Keratinocyte (primary cell): Measurements from ENCODE around the gene SMPD3. TPM values are rescaled to one million over a fixed set of nuclear protein-coding genes. Genes with fewer than 3 reads are reported as not detected.

Experiments
- DNase-seq: peaks from one replicate; pipeline ENCODE4 v3.0.0-alpha.2; 2011; ENCODE audit warnings: low read depth, missing footprints, low spot score
- FAIRE-seq: peaks from 2 replicates; lab custom pipeline; 2011; peaks lifted over from hg19 to GRCh38; lab: Jason Lieb, UNC
- H2AFZ ChIP-seq: 2 replicates; pipeline ENCODE4 v1.6.0; 2012; ENCODE audit warnings: low read length, control low read depth, inconsistent platforms; ENCODE audit not compliant: control insufficient read depth
- H3K27ac ChIP-seq: 2 replicates; pipeline ENCODE4 v1.5.1; 2011; ENCODE audit warnings: low read length; ENCODE audit not compliant: control insufficient read depth, insufficient read depth
- H3K27me3 ChIP-seq: 3 replicates; pipeline ENCODE4 v1.6.0; 2011; ENCODE audit warnings: low read length; ENCODE audit not compliant: control insufficient read depth, insufficient read depth; ENCODE audit errors: extremely low read depth
- H3K36me3 ChIP-seq, 2 experiments: 2 replicates in 1 of 2; 3 replicates in 1 of 2; pipeline ENCODE4 v1.5.1; 2011; ENCODE audit warnings: low read length in 2 of 2, mild to moderate bottlenecking in 1 of 2; ENCODE audit not compliant: control insufficient read depth in 2 of 2, insufficient read depth in 2 of 2; ENCODE audit errors: extremely low read depth in 1 of 2
- H3K4me1 ChIP-seq: 3 replicates; pipeline ENCODE4 v1.5.1; 2011; ENCODE audit warnings: low read length; ENCODE audit not compliant: control insufficient read depth, insufficient read depth; ENCODE audit errors: extremely low read depth
- H3K4me2 ChIP-seq: 3 replicates; pipeline ENCODE4 v1.6.0; 2011; ENCODE audit warnings: low read depth, low read length; ENCODE audit not compliant: control insufficient read depth, insufficient read depth; ENCODE audit errors: extremely low read depth
- H3K4me3 ChIP-seq, 3 experiments: fragments of 200-600 bp in 1 of 3; sonication (generic) in 1 of 3; 2 replicates in 2 of 3; 3 replicates in 1 of 3; pipeline ENCODE4 v1.5.1; 2011 to 2016; ENCODE audit warnings: low read length in 3 of 3, mild to moderate bottlenecking in 3 of 3, control low read depth in 2 of 3, inconsistent platforms in 1 of 3, low read depth in 1 of 3, mixed read lengths in 1 of 3, mixed run types in 1 of 3, moderate library complexity in 1 of 3; ENCODE audit not compliant: control insufficient read depth in 2 of 3, insufficient read depth in 2 of 3; ENCODE audit errors: extremely low read depth in 1 of 3
- H3K79me2 ChIP-seq: 2 replicates; pipeline ENCODE4 v1.6.0; 2012; ENCODE audit warnings: low read length; ENCODE audit not compliant: control insufficient read depth, insufficient read depth
- H3K9ac ChIP-seq: 3 replicates; pipeline ENCODE4 v1.6.0; 2011; ENCODE audit warnings: low read length; ENCODE audit not compliant: control insufficient read depth, insufficient read depth; ENCODE audit errors: extremely low read depth
- H3K9me1 ChIP-seq: 3 replicates; pipeline ENCODE4 v1.6.0; 2011; ENCODE audit warnings: low read length; ENCODE audit not compliant: control insufficient read depth, insufficient read depth; ENCODE audit errors: extremely low read depth
- H3K9me3 ChIP-seq: 2 replicates; pipeline ENCODE4 v1.5.1; 2012; ENCODE audit warnings: low read depth, low read length; ENCODE audit not compliant: control insufficient read depth
- H4K20me1 ChIP-seq: 3 replicates; pipeline ENCODE4 v1.6.0; 2011; ENCODE audit warnings: low read length; ENCODE audit not compliant: control insufficient read depth, insufficient read depth; ENCODE audit errors: extremely low read depth
- EZH2 ChIP-seq: IDR thresholded peaks from one replicate; pipeline ENCODE4 v1.6.1; 2012; ENCODE audit warnings: inconsistent platforms, mild to moderate bottlenecking, low read length, moderate library complexity
- dilution Hi-C: fragments of 300-500 bp; cut with MboI; formaldehyde crosslinking; loops from one replicate; pipeline ENCODE4 v1.7.0; 2020; ENCODE audit warnings: low sequenced_read_pairs; ENCODE audit not compliant: extremely low pct_ligation_motif_present
- polyA plus RNA-seq, 5 experiments: library from polyadenylated mRNA; depleted of rRNA in 3 of 5; stranded (reverse) in 3 of 5; stranded (forward) in 1 of 5; unstranded in 1 of 5; fragments of >200 nt; gene quantifications; 1 replicate in 1 of 5; 2 replicates in 3 of 5; 3 replicates in 1 of 5; pipeline versions ENCODE4 v1.2.1 to v1.2.3, GENCODE V29; 2011 to 2012; ENCODE audit warnings: missing spikeins in 2 of 5, low read depth in 1 of 5, low replicate concordance in 1 of 5
- TF ChIP-seq, protein P1 (sequence below), 3 experiments: IDR thresholded peaks in 1 of 3; conservative IDR thresholded peaks in 1 of 3; optimal IDR thresholded peaks in 1 of 3; 2 replicates in 2 of 3; 3 replicates in 1 of 3; pipeline versions ENCODE3 to v1.5.1; 2011; ENCODE audit warnings: low read length in 3 of 3, mild to moderate bottlenecking in 3 of 3, moderate library complexity in 2 of 3, control low read depth in 1 of 3, inconsistent platforms in 1 of 3; ENCODE audit not compliant: insufficient read depth in 2 of 3; ENCODE audit errors: extremely low read depth in 1 of 3

The SMPD3 gene
- polyA plus RNA-seq, 1 donor (not counting 4 experiments of a cell fraction or from before 2014, with no cell fraction given): 0.34 TPM

DNA sequence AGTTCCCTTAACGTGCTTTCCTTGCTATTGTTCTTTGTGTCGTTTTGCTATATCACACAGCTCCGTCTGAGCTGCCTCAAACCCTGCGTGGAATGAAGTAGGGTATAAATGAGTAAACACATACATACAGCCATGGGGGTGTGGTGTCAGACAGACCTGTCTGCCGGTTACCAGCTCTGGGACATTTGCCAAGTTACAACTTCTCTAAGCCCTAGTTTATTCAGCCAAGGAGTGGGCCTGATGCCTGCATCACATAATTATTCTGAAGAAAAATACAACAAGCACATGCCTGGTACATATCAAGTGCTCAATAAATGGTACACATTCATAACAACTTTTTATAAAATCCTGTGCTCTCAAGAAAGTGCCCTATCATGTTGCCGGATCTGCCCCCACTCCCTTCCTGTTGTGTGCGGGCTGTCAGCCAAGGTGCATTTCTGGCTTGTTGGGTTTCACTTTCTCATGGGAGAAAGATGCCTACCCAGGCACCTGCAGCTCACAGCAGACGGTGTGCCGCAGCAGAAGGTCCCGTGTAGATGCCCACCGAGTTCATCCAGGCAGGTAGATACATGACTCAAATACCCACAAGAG is 30.5 kb downstream of the SMPD3 start:
- no peak overlapping the region for H2AFZ ChIP-seq
- dilution Hi-C loops: no loop called here
- DNase-seq (no peak), FAIRE-seq (peak; percentile 41)
- no peak overlapping the region for H3K27ac ChIP-seq
- H3K9me1 ChIP-seq: no peaks in the 10 kb centered on the region
- H3K4me3 ChIP-seq: no peak overlapping the region
- H3K36me3 ChIP-seq: no peaks in the 10 kb centered on the region
- H3K9me3 ChIP-seq: no peaks in the 10 kb centered on the region
- H3K9ac ChIP-seq: no peak overlapping the region
- no peaks in the 10 kb centered on the region for H4K20me1 ChIP-seq
- H3K4me1 ChIP-seq: peaks cover 10% of the 10 kb centered on the region
- H3K27me3 ChIP-seq: no peaks in the 10 kb centered on the region
- TF ChIP-seq, protein P1, sequence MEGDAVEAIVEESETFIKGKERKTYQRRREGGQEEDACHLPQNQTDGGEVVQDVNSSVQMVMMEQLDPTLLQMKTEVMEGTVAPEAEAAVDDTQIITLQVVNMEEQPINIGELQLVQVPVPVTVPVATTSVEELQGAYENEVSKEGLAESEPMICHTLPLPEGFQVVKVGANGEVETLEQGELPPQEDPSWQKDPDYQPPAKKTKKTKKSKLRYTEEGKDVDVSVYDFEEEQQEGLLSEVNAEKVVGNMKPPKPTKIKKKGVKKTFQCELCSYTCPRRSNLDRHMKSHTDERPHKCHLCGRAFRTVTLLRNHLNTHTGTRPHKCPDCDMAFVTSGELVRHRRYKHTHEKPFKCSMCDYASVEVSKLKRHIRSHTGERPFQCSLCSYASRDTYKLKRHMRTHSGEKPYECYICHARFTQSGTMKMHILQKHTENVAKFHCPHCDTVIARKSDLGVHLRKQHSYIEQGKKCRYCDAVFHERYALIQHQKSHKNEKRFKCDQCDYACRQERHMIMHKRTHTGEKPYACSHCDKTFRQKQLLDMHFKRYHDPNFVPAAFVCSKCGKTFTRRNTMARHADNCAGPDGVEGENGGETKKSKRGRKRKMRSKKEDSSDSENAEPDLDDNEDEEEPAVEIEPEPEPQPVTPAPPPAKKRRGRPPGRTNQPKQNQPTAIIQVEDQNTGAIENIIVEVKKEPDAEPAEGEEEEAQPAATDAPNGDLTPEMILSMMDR (optimal IDR thresholded peaks at IDR 0.05 in 1 of 3, IDR thresholded peaks at IDR 0.05 in 1 of 3, conservative IDR thresholded peaks at IDR 0.05 in 1 of 3; ENCODE audit: extremely low read depth in 1 of 3, insufficient read depth in 2 of 3, low read length in 3 of 3): no peak
- no peaks in the 10 kb centered on the region for H3K79me2 ChIP-seq
- peak overlapping the region; percentile 73 for H3K4me2 ChIP-seq

- dilution Hi-C loops: no loop called here
- DNase-seq (no peak), FAIRE-seq (no peak)
- H3K4me1 ChIP-seq: peaks cover 10% of the 10 kb centered on the region
- no peak overlapping the region for H2AFZ ChIP-seq
- no peak overlapping the region for H3K4me3 ChIP-seq
- H3K9ac ChIP-seq: no peak overlapping the region
- no peaks in the 10 kb centered on the region for H3K79me2 ChIP-seq
- H3K9me1 ChIP-seq: no peaks in the 10 kb centered on the region
- no peaks in the 10 kb centered on the region for H3K36me3 ChIP-seq
- TF ChIP-seq, protein P1 (optimal IDR thresholded peaks at IDR 0.05 in 1 of 3, IDR thresholded peaks at IDR 0.05 in 1 of 3, conservative IDR thresholded peaks at IDR 0.05 in 1 of 3; ENCODE audit: extremely low read depth in 1 of 3, insufficient read depth in 2 of 3, low read length in 3 of 3): no peak
- no peak for TF ChIP-seq EZH2
- no peaks in the 10 kb centered on the region for H4K20me1 ChIP-seq
- no peaks in the 10 kb centered on the region for H3K9me3 ChIP-seq
- H3K27ac ChIP-seq: no peak overlapping the region
- H3K4me2 ChIP-seq: no peak overlapping the region
- peaks cover 6% of the 10 kb centered on the region for H3K27me3 ChIP-seq
Measured at GRCh38 chr16:68416057-68417046, 32.0 kb downstream of the SMPD3 start.
